GM21447 (cell line): ENCODE data around the gene CAPS2.

ENCODE experiments used
- ATAC-seq: cut with Tn5 transposase; IDR thresholded peaks from one replicate; pipeline ENCODE4 v1.9.1; 2021; ENCODE audit not compliant: unreplicated experiment

Gene CAPS2

DNA sequence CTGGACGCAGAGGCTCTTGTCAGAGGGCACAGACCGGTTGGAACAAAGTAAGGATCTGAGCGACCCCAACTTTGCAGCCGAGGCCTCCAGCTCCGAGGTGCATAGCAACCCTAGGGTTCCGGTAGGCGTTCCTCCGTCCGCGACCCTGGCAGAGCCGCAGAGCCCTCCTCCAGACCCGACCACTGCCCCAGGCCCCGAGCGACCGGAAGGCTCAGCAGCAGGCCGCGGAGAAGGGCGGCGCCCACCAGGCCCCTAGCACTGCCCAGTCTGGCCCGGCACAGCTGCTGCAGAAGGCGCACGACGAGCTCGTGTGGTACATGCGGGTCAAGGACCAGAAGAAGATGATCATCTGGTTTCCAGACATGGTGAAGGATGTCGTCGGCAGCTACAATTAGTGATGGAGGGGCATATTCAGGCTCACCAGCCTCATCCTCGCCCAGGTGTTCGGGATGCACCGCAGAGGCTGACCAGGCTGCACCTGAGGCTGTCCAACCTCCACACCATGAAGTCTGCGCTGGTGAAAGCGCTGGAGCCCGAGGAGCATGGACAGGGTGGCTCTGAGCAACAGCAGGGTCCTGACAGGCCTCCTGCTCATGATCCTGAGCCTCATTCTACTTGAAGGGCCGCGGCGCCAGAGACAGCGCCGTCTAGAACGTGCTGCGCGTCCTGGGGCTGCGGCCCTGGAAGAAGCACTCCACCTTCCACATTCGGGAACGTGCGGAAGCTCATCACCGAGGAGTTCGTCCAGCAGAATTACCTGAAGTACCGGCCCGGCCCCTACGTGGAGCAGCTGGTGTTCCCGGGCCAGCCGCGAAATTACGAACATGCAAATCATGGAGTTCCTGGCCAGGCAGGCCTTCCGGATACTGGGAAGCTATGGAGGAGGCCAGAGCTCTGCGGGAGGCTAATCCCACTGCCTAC is 24.5 kb downstream of the CAPS2 start:
- ATAC-seq: no peak

DNA sequence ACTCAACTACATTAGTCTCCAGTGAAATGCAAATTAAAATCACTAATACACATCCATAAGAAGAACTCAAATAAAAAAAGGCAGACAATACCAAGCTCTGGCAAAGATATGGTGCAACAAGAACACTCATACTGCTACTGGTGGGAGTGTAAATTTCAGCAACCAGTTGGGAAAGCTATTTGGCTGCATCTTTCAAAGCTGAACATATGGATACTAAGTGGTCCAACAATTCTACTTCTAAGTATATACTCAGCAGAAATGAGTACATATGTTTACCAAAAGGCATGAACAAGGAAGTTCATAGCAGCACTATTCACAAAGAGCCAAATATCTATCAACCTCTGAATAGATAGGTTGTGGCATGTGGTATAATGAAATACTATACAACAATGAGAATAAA is 27.3 kb downstream of the CAPS2 start:
- no peak for ATAC-seq

- ATAC-seq: no peak
Observed at GRCh38 chr12:75302225-75302624, 27.9 kb downstream of the CAPS2 start.

- ATAC-seq: no peak
Observed at GRCh38 chr12:75294797-75295196, 35.3 kb downstream of the CAPS2 start.

- ATAC-seq: no peak
Observed at GRCh38 chr12:75294336-75294735, 35.8 kb downstream of the CAPS2 start.

GRCh38 chr12:75291014-75291413 is 39.1 kb downstream of the CAPS2 start:
- ATAC-seq: no peak

GRCh38 chr12:75289753-75290152 is 40.4 kb downstream of the CAPS2 start:
- no peak for ATAC-seq

DNA sequence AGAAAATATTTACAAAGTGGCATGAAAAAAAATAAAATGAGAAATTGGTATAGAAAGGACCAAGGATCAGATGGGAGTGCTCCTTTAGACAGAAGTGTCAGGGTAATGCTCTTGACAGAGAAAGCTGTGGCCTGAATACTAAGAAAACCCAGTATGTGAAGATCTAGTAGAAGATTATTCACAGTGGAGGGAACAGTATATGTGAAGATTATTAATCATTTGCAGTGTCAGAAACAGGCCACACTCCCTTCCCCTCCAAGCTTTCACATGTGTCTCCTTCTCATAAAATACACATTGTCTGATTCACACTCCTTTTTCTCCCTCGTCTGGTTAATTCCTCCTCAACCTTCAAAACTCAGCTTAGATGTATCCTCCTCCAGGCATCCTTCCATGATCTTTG is 41.3 kb downstream of the CAPS2 start:
- ATAC-seq: no peak

DNA sequence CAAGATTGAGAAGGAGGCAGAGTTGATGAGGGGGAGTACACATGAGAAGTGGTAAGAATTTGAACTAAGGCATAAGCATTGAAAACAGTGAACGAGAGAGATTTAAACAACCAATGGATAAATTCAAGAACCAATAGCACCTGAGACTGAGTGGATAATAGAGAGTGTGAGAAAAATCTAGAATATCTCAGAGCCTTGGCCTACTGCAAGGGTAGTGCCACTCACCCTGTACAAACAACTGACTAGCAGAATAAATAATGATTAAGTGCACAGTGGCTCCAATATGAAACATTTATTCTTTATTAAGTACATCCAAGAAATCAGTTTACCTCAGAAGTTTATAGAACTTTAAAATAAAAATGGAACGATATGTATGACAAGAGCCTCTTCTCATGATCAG is 54.4 kb downstream of the CAPS2 start:
- ATAC-seq: no peak

- ATAC-seq: no peak
Observed at GRCh38 chr12:75271576-75271975, 58.5 kb downstream of the CAPS2 start.

- no peak for ATAC-seq
Observed at GRCh38 chr12:75270157-75270556, 60.0 kb downstream of the CAPS2 start.

GRCh38 chr12:75269209-75269608 is 60.9 kb downstream of the CAPS2 start:
- ATAC-seq: no peak

GRCh38 chr12:75260316-75260715 is 69.8 kb downstream of the CAPS2 start:
- no peak for ATAC-seq

- ATAC-seq: no peak
Observed at GRCh38 chr12:75259143-75259542, 71.0 kb downstream of the CAPS2 start.

GRCh38 chr12:75257510-75257909 is 72.6 kb downstream of the CAPS2 start:
- no peak for ATAC-seq

- ATAC-seq: no peak
Observed at GRCh38 chr12:75245108-75245507, 85.0 kb downstream of the CAPS2 start.

DNA sequence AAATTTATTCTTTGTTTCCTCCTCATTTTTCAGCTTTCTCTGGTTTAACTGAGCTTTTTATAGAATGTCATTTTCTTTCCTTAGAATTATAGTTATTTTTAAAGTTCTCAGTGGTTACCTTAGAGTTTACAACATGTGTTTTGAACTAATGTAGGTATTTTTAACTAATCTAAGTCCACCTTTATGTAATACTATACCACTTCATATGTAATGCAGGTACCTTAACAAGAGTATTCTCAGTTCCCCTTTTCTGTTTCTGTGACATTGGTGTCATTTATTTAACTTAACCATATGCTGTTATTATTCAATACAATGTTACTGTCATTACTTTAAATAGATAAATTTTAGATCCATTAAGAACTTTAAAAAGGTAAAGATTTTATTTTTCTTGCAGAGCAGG is 90.1 kb downstream of the CAPS2 start:
- ATAC-seq: peak; percentile 94

DNA sequence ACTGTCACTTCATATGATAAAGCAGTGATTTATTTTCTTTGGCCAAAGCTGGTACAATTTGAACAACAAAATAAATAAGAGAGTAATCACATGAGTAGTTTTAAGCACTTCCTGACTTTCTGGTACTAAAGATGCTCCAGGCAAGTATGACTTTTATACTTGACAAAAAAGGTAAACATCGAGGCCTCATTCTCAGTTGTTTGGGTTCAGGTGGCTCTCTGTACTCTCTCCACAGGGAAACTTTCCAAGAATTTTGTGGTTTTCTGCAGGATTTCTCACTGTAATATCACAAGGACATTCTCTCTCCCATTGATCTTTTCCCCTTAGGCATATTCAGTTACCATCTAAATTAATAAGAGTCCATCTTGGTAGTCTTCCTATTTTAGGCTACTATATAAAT is 93.9 kb downstream of the CAPS2 start:
- ATAC-seq: no peak

DNA sequence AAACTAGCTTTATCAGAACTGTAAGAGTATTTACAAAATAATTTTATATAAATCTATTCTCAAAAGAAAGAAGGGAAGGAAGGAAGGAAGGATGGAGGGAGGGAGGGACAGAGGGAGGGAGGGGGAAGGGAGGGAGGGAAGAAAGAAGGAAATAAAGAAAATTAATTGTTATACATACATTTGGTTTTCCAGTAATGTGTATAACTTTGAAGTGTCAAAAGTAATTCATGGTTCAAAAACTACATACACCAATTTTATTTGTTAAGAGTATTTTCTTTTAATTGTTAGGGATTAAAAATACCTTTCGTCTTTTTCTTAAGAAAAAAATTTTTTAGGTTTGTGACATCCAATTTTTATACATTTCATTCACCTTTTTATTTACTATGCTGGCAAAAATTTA is 103.0 kb downstream of the CAPS2 start:
- no peak for ATAC-seq
